Fibroblast of skin of back (primary cell): ENCODE measurements around the gene UQCR11. TPM values are rescaled to one million over a fixed set of nuclear protein-coding genes. Genes with fewer than 3 reads are reported as not detected.
"Not testable (repeated sequence)": the region's sequence is repeated elsewhere in the genome, so short reads cannot be mapped to it uniquely, and the experiment has no call there.

ENCODE experiments used
- DNase-seq: peaks from one replicate; pipeline ENCODE4 v3.0.0-alpha.2; 2013
- polyA plus RNA-seq, 2 experiments: library from polyadenylated mRNA; unstranded; fragments of 120-200 nt; gene quantifications; one replicate each; pipeline ENCODE4 v1.2.1, GENCODE V29; 2013; ENCODE audit not compliant: insufficient read length in 2 of 2

Gene UQCR11
- 126 TPM for polyA plus RNA-seq (2013, experiment 1 of 2; ENCODE audit: insufficient read length)
- 87.3 TPM for polyA plus RNA-seq (2013, experiment 2 of 2; ENCODE audit: insufficient read length)

DNA sequence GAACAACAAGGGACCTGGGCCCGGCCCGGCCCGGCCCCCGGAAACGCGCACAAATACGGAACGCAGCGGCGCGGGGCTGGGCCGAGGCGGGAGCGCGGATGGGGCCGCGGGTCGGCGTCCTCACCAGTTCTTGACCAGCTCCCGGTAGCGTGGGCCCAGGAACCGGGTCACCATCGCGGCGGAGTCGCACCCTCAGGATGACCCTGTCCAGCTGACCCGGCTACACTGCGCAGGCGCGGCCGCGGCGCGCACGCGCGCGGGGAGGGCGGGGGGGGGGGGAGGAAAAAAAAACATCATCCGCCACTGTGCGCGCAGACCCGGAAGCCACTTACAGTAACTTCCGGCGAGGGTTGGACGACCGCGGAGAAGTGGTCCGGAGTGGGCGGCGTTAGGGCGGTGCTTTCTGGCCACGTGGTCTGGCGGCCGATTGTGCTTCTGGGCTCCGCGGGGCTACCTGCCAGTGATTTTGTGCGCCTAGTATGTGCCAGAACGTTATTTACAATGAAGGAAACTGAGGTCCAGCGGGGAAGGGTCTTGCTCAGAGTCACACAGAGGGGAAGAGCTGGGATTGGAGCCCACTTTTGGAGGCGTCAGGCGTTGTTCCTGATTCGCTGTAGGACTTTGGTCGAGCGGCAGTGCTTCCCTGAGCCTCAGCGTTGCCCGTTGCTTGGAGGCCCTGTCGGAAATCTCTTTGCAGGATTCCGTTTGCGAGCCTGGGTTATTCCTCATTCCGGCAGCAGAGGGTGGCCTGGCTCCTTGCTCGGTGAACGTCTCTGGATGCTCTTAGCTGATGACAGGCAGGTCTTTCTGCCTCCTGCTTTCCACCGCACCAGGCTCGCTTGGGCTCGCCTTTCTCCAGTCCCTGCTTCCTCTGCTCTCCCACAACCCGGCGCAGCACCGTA, at the start of gene UQCR11:
Gene UQCR11 (minus strand): TSS at position 227 of the 902 bp plus-strand sequence. CDS start 53 bp downstream, at position 174.
- DNase-seq = peak; percentile 95

DNA sequence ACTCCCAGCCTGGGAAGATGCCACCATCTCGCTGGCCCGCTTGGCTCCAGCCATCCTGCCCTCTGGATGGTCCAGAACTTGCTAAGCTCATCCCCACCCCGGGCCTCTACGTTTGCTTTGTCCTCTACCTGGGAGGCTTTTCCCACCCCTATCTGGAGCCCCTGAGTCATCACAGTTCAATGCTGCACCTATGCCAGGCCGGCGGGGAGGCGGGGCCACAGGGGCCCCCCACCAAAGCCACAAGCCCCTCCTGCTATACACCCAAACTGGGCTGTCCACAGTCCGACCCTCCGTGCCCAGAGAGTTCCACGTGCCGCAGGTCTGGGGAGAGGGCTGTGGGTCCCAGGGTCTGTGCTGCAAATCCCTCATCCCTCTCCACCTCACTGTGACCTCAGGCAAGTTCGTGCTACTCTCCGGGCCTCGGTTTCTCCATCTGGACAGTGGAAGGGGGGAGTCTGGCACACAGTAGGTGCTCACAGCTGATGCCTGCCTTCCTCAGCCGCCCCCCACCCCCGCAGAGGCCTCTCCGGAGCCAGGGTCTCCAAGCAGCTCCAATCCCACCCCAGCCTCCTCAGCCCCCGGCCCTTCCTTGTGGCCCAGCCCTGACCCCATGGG, 49.0 kb upstream of the UQCR11 start:
- no peak for DNase-seq

DNA sequence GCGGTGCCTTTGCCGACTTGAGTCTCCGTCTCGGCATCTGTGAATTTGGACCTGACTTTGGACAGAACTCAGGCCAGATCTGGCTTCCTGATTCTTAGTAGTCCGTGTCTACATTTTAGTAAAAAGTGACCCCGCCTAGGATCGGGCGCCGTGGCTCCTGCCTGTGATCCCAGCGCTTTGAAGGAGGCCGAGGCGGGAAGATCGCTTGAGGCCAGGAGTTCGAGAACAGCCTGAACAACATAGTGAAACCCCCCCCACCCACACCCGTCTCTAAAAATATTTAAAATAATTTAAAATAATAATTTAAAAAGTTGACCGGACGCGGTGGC, 48.0 kb upstream of the UQCR11 start:
- no peak for DNase-seq

DNA sequence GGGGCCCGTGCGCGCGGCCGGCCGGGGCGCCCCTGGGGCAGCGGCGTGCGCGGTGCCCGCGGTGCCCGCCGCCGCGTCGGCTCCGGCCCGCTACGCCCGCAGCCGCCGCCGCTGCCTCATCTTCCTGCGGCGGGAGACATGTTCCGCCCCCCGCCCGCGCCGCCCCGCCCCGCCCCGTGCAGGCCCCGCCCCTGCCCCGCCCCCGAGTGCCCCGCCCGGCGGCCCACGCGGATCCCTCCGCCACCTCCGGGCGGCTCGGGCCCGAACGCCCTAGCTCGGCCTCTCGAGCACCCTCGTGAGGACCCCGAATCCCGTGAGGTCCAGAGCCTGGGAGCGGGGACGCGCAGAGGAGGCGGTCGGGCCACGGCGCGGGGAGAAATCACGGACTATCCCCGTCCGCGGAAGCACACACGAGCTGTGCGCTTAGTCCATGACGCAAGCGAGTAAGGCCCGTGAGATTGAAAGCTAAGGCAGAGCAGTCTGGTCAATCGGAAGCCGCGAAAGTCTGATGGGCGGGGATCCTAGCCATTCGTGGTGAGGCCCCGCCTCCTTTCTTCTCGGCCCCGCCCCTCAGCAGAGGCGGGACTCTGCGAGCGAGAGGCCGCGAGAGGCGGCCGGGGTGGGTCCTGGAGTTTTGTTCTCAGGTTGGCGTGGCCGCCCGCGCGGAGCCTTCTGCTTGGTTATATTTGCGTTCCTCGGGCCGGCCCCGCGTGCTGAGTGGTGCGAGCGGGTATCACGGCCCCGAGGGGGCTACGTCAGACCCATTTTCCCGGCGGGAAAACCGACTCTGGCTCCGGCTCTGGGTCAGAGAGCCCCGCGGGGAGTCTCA, 47.4 kb upstream of the UQCR11 start, which contains the start of gene TCF3:
Gene TCF3 (minus strand): TSS at position 145 of the 829 bp plus-strand sequence. CDS start 2,367 bp downstream, outside the sequence.
- DNase-seq = peak; percentile 97

DNA sequence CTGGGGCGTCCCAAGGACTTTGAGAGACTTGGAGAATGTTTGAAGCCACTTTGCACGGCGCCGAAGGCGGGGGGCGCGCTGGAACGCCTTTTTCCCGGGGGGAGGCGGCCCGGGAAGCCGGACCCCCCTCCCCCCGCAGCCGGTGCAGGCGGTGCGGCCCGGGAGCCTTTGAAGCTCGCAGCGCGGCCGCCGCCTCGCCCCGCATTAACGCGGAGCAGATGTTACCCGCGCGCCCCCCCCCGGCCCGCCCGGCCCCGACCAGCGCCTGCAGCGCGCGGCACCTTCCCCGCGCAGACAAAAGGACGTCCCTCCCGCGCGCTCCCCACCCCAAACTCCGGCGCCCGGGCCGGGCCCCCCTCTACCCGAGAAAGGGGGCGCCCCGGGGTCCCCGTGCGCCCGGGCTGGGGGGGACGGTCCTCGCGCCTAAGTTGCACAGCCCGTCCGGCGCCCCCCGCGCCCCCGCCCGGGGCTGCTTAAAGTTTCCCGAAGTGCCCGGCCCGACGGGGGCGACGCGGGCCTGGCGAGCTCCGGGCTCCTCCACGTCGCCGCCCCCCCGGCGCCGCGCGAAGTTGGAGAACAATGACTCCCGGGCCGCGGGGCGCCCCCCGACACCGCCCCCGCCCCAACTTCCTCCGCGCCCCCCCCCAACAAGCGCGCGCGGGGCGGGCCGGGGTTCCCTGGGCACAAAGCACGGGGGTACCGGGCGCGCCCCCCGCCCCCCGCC, 46.5 kb upstream of the UQCR11 start:
- DNase-seq = peak; percentile 36

DNA sequence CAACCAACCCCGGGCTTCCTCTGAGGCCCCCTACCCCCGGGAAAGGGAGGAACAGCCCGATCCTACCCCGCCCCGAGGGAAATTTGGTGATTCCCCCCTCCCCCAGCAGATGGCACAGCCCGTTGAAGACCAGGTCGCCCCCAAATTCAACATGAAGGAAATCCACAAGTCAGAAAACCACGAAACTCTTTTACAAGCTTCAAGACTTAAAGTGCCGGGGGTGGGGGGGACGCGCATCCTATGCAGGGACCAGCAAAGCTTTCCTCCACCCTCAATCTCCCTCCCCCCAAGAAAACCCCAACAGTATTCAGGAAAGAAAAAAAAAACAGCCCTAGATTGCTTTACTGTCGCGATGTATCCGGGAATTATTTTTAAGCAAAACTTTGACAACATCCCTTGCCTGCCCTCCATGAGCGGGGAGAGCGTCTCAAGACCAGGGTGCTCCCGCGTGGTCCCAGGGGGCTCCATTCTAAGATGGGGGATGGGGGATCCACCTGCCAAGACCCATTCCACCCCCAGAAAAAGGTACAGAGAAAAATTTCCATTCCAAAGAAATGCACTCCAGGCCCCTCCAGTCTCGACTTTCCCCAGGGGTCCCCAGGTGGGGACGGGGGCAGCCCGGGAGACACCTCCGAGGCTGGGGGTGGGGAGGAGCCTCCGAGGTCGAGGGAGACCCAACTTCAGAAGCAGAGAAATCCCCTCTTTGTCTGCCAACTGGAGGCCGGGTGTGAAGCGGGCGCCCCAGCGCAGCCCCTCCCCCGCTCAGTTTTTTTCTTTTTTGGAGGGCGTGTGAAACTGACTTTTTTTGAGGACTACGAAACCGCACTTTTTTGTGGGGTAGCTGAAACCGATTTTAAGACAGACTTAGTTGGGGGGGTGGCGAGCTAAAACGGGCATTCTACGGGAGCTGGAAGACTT, 45.6 kb upstream of the UQCR11 start:
- DNase-seq = no peak

DNA sequence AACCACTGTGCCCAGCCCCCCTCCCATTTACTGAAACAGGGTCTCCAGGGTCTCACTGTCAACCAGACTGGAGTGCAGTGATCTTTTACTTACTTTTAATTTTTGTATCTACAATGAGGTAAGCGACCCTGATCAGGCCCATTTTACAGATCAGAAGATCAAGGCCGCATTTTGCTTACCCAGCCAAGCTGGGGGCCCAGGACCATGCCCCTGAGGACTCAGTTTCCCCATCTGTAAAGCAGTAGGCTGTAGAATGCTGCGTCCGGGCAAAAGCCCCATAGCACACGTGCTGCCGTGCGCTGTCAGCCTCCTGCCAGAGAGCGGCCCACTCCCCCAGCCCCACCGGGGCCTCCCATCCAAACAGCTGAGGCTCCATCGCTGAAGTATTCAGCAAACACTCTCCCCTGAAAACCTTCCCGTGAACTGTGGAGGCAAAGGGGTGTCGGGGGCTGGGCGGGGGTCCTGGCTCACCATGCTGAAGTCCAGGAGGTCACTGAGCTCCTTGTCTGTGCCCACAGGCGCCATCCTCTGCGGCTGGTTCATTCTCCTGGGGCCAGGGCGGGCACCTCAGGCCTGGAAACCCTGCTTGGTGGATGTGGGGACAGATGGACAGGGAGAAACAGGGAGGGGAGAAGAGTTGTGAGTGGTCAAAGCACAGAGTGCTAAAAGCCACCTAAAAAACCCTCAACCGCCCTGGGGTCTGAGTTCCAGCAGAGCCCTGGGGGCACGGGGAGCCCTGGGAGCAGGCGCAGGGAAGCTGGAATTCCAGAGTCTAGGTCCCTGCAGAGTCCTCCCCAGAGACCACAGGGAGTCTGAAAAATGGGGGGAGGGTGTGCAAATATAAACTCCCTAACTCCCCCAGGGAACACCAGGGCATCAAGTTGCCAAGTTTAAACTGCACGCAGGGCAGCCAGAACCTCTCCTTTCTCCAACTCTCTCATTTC, 44.7 kb upstream of the UQCR11 start:
- DNase-seq = peak; percentile 72

DNA sequence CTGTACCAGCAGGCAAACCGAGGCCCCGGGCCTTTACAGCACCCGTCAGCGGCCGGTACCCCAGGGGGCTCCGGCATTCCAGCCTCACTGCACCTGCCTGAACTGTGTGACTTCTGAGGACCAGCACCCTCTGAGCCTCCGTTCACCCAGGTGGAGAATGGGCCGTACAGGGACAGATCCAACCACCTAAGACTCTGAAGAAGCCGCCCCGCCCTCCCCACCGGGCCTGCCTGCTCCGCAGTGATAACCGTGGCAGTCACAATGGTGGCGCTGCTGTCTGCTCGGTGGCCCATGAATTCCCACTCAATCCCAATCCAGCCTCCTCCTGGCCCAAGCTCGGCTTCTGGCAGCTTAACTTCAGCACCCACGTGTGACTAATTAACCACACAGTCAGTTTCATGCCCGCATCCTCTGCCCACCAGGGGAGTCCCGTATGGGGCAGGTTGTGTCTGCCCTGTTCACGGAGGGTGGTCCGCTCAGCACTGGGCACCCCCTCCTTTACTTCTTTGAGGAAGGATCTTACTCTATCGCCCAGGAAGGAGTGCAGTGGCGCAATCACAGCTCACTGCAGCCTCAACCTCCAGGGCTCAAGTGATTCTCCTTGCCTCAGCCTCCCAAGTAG, 43.8 kb upstream of the UQCR11 start:
- no peak for DNase-seq

DNA sequence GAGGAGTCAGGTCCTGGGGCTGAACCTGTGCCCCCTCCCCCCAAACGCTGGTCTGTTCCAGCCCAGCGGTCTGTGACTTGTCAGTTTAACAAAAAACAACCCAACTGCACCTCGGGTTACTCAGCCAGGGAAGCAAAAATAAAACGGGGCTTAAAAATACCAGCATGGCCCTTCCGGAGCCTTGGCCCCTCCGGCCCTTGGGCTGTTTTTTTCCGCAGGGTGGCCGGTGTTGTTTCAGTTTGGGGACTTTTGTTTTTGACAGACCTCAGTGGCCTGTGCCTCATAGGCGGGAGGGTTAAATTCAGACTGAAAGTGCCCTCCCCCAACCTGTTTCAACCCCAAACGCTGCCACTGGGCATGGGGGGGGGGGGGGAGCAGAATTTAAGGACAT, 43.2 kb upstream of the UQCR11 start:
- DNase-seq = no peak

DNA sequence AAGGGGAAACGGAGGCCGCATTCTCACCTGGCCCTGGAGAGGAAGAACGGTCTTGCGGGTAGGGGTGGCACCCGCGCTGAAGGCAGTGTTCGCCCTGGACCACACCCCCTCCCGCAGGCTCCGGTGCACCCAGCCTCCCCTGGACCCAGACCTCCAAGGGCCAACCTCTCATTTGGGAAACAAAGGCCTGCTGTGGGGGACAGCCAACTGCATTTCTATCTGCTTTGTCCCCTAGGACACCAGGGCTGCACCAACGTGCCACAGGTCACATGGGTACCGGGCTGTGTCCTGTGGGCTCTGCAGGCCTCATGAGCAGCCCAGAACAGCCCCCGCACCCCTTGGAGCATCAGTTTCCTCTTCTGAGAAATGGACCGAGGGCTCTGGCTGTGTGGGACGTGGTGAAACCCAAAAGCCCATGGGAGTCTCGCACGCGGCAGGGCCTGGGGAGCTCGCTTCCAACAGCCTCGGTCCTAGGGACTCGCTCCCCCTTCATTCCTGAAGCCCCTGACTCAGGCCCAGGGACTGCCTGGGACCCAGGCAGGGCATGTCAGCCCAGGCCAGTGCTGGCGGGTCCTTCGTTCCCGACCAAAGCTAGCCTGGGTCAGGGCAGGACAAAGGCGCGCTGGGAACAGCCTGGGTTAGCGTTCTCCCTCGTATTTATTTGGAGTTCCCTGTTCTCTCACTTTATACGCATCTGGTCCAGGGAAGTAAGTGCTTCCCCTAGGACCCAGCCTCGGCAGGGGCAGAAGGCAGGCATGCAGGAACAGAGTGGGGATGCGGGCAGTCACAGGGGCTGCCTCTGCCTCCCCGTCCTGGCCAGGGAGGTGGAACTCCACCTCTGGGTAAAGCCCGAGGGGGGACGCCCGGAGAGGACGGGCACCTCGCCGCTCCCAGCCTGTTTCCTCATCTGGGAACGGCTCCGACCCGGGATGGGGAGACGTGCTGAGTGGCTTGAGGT, 42.5 kb upstream of the UQCR11 start:
- no peak for DNase-seq

DNA sequence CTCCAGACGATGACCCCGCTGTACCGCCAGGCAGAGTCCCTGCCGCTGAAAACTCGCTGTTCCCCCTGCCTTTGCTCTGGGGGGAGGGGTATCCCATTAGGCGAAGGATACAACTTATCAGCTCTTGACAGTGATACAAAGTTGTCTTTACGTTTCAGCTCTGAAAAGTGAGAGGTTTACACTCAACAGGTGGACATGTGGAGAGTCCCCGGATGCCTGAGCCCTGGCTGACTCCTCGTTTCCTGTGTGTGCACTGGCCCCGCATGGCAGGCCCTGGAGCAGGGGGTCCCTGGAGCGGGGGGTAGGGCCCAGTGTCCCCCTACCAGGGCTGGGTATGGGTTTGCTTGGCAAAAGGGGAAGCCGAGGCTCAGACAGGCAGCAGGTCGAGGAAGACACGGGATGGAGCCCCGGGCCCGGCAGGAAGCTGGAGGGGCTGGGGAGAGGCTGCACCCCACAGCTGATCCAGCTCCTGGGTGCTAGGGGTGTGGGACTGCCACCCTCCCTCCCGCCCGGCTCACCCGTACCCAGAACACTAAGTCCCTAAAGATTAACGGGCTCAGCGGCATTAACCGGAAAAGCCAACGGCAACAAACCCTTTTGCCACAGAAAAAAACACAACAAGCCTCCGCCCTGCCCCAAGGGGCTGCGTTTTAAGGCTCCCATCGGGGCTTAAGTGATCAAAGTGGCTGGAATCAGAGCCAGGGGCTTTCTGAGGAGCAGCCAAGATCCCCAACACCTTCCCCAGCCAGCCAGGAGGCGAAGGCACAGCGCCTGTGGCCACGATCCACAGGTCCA, 41.6 kb upstream of the UQCR11 start:
- no peak for DNase-seq

DNA sequence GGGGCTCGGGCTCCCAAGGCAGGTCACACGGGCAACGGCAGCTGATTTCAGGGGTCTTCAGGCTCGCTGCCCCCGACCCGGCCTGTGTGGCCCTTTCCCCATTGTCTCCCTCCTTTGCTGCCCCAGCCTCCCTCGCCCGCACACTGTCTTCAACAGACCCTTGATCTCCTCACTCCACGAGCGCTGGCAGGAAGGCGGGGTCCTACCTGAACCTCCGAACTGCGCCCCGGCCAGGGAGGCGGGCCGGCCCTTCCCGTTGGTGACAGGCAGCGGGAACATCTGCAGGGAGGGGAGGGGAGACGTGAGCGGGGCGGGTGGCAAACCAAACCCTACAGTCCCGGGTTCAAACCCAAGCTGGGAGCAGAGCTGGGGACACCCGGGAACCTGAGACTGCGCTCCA, 40.9 kb upstream of the UQCR11 start:
- DNase-seq = no peak

DNA sequence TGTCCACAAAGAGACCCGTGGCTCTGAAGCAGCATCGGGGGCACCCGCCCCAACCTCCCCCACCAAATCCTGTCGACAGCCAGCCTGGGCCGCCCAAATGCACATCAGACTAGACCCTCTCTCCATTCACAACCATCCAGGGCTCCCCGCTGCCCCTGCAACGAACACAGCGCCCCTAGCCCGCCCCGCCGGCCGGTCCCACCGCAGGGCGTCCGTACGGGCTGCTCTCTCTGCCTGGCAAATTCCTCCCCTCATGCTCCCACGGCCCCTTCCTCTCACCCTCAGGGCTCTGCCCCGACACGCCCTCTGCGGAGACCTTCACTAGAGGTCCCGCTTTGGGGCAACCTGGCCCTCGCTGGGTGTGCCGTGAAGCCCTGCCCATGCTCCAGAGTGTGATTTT, 40.0 kb upstream of the UQCR11 start:
- DNase-seq = no peak

DNA sequence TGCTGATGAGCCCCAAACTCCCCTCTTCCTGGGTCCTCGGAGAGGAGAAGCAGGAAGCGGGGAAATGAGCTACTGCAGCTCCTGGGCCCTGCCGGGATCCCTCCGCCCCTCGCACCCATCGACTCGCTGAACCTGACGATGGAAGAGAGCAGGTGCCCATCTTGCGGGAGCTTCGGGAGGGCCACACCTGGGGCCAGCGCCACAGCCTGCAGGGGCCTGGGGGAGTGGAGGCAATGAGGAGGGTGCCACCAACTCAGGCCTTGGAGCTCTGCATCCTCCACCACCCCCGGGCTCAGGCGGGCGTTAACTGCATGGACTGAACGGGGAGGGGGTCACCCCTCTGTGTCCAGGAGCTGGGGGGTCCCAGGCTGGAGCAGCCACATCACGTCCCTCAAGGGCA, 38.8 kb upstream of the UQCR11 start:
- no peak for DNase-seq

DNA sequence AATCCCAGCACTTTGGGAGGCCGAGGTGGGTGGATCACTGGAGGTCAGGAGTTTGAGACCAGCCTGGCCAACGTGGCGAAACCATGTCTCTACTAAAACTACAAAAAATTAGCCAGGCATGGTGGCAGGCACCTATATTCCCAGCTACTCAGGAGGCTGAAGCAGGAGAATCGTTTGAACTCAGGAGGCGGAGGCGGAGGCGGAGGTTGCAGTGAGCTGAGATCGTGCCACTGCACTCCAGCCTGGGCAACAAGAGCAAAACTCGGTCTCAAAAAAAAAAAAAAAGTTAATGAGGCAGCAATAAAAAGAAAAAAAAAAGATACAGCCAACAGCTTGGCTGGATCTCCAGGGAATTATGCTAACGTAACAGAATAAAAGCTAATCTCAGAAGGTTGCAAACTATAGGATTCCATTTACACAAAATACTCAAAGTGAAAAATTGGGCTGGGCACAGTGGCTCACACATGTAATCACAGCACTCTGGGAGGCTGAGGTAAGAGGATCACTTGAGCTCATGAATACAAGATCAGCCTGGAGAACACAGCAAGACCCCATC, 35.7 kb upstream of the UQCR11 start:
- DNase-seq = not testable (repeated sequence)

DNA sequence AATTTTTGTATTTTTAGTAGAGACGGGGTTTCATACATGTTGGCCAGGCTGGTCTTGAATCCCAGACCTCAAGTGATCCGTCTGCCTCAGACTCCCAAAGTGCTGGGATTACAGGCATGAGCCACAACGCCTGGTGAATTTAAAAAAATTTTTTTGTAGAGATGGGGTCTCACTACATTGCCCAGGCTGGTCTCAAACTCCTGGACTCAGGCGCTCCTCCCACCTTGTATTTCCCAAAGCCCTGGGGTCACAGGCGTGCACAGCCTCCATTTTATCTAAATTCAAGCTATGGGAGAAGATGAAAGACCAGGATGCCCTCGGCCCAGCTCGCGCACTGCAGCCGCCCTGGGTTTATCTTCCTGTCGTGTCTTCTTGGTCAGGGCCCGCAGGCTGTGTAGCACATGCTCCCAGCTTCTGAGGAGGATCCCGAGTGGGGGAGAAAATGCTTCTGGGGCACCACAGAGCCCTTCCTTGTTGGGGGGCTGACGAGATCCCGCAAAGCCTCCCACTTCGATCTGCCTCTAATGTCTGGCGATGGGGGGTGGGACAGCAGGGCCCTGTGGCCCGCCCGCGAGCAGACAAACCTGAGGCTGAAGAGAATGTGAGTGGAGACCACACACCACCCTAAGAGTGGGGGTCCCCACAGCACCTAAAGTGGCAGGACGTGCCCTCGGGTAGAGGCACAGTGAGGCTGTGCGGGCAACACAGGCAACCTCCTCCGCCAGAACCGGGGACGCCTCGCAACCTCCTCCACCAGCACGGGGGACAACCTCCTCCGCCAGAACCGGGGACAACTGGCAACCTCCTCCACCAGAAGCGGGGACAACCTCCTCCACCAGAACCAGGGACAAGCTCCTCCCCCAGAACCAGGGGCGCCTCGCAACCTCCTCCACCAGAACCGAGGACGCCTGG, 31.3 kb upstream of the UQCR11 start:
- no peak for DNase-seq
